ENCODE results near the gene FAM222B. TPM values are rescaled to one million over a fixed set of nuclear protein-coding genes. Genes with fewer than 3 reads are reported as not detected.
"Not testable (repeated sequence)": the region's sequence is repeated elsewhere in the genome, so short reads cannot be mapped to it uniquely, and the experiment has no call there.

Gene FAM222B
- polyA plus RNA-seq, 1 experiment: 8.3 TPM

DNA sequence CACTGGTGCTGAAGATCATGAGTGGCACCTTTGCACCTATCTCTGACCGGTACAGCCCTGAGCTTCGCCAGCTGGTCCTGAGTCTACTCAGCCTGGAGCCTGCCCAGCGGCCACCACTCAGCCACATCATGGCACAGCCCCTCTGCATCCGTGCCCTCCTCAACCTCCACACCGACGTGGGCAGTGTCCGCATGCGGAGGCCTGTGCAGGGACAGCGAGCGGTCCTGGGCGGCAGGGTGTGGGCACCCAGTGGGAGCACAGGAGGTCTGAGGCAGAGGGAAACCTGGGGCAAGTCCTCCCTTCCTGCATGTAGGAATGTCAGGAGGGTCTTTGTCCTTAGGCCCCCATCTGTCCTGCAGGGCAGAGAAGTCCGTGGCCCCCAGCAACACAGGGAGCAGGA lies 105.3 kb downstream of the FAM222B start:
- TF ChIP-seq, protein P1, sequence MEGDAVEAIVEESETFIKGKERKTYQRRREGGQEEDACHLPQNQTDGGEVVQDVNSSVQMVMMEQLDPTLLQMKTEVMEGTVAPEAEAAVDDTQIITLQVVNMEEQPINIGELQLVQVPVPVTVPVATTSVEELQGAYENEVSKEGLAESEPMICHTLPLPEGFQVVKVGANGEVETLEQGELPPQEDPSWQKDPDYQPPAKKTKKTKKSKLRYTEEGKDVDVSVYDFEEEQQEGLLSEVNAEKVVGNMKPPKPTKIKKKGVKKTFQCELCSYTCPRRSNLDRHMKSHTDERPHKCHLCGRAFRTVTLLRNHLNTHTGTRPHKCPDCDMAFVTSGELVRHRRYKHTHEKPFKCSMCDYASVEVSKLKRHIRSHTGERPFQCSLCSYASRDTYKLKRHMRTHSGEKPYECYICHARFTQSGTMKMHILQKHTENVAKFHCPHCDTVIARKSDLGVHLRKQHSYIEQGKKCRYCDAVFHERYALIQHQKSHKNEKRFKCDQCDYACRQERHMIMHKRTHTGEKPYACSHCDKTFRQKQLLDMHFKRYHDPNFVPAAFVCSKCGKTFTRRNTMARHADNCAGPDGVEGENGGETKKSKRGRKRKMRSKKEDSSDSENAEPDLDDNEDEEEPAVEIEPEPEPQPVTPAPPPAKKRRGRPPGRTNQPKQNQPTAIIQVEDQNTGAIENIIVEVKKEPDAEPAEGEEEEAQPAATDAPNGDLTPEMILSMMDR (IDR thresholded peaks at IDR 0.05; ENCODE audit: low read depth, low read length): no peak
- POLR2A ChIA-PET: no interaction called here
- no peak for DNase-seq (ENCODE audit: low read depth, low spot score)
- Histone ChIP-seq H3K9me3 (ENCODE audit: control insufficient read depth, insufficient read depth, low read length) (peaks cover 9% of the 10 kb centered on the region), H3K27ac (ENCODE audit: low read depth, low read length) (no peak overlapping the region), H3K4me3 (ENCODE audit: low read depth, low read length) (no peak overlapping the region), H3K27me3 (ENCODE audit: control insufficient read depth, insufficient read depth, low read length) (no peaks in the 10 kb centered on the region)
- CTCF ChIA-PET: no interaction called here

DNA sequence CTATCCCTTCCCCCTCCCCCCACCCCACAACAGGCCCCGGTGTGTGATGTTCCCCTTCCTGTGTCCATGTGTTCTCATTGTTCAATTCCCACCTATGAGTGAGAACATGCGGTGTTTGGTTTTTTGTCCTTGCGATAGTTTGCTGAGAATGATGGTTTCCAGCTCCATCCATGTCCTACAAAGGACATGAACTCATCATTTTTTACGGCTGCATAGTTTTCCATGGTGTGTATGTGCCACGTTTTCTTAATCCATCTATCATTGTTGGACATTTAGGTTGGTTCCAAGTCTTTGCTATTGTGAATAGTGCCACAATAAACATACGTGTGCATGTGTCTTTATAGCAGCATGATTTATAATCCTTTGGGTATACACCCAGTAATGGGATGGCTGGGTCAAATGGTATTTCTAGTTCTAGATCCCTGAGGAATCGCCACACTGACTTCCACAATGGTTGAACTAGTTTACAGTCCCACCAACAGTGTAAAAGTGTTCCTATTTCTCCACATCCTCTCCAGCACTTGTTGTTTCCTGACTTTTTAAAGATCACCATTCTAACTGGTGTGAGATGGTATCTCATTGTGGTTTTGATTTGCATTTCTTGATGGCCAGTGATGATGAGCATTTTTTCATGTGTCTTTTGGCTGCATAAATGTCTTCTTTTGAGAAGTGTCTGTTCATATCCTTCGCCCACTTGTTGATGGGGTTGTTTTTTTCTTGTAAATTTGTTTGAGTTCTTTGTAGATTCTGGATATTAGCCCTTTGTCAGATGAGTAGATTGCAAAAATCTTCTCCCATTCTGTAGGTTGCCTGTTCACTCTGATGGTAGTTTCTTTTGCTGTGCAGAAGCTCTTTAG lies 106.4 kb downstream of the FAM222B start:
- ChIA-PET CTCF (interaction anchor here (1.0 kb wide), 1 partner anchor 14 kb away, joined by 3 read pairs; no protein-coding TSS in a partner anchor), POLR2A (interaction anchor here (1.0 kb wide), 1 partner anchor 17 kb away, joined by 3 read pairs; the partner anchor contains the start of gene RPL23A)
- H3K9me3 ChIP-seq (ENCODE audit: control insufficient read depth, insufficient read depth, low read length); H3K27ac ChIP-seq (ENCODE audit: low read depth, low read length); DNase-seq (ENCODE audit: low read depth, low spot score); H3K27me3 ChIP-seq (ENCODE audit: control insufficient read depth, insufficient read depth, low read length); H3K4me3 ChIP-seq (ENCODE audit: low read depth, low read length): not testable (repeated sequence)

DNA sequence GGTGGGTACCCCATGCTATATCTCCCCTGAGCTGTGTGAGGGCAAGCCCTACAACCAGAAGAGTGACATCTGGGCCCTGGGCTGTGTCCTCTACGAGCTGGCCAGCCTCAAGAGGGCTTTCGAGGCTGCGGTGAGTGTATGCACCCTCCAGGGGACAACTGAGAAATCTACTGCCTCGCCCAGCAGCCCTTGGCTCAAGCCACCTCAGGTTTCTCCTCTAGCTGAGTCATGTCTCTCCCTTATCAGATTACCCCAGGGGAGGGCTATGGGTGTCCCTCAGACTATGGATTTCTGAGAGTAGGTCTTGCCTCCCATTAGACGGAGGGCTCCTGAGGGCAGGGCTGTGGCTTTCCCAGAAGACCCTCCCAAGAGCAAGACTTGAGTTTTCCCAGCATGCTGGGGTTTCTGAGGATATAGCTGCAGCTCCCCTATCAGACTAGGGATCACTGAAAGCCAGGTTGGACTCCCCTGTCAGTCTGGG lies 107.3 kb downstream of the FAM222B start:
- Histone ChIP-seq H3K27ac (ENCODE audit: low read depth, low read length) (no peak overlapping the region), H3K9me3 (ENCODE audit: control insufficient read depth, insufficient read depth, low read length) (peaks cover 7% of the 10 kb centered on the region), H3K27me3 (ENCODE audit: control insufficient read depth, insufficient read depth, low read length) (no peaks in the 10 kb centered on the region), H3K4me3 (ENCODE audit: low read depth, low read length) (no peak overlapping the region)
- POLR2A ChIA-PET: interaction anchor here (1.0 to 1.1 kb wide), 2 partner anchors 10 to 16 kb away, joined by 3 read pairs; partner anchors contain the start of gene RPL23A
- TF ChIP-seq, protein P1 (IDR thresholded peaks at IDR 0.05; ENCODE audit: low read depth, low read length): no peak
- DNase-seq (ENCODE audit: low read depth, low spot score): no peak
- CTCF ChIA-PET: interaction anchor here (1.0 kb wide), 1 partner anchor 15 kb away, joined by 3 read pairs; no protein-coding TSS in a partner anchor

DNA sequence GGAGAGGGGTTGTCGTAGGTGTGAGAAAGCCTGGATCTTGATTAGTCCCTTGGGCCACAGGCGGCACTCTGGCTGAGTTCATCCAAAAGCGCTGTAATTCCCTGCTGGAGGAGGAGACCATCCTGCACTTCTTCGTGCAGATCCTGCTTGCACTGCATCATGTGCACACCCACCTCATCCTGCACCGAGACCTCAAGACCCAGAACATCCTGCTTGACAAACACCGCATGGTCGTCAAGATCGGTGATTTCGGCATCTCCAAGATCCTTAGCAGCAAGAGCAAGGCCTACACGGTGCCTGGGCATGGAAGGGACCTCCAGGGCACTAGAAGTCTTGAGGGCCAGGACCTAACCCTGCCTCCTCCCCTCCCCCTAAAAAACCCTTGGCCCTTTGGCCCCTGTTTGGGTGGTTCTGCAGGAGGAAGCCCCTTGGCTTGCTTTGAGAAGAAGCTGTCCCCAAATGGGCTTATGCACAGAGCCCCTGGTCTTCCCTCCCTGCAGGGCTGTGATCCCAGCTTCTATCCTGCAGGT lies 107.8 kb downstream of the FAM222B start:
- ChIA-PET POLR2A (interaction anchor here (1.1 kb wide), 1 partner anchor 9 kb away, joined by 3 read pairs; no protein-coding TSS in a partner anchor), CTCF (interaction anchor here (1.0 kb wide), 1 partner anchor 15 kb away, joined by 3 read pairs; no protein-coding TSS in a partner anchor)
- Histone ChIP-seq H3K4me3 (ENCODE audit: low read depth, low read length) (no peak overlapping the region), H3K27ac (ENCODE audit: low read depth, low read length) (no peak overlapping the region), H3K27me3 (ENCODE audit: control insufficient read depth, insufficient read depth, low read length) (no peaks in the 10 kb centered on the region), H3K9me3 (ENCODE audit: control insufficient read depth, insufficient read depth, low read length) (peaks cover 5% of the 10 kb centered on the region)
- DNase-seq (ENCODE audit: low read depth, low spot score): no peak
- TF ChIP-seq, protein P1 (IDR thresholded peaks at IDR 0.05; ENCODE audit: low read depth, low read length): no peak

DNA sequence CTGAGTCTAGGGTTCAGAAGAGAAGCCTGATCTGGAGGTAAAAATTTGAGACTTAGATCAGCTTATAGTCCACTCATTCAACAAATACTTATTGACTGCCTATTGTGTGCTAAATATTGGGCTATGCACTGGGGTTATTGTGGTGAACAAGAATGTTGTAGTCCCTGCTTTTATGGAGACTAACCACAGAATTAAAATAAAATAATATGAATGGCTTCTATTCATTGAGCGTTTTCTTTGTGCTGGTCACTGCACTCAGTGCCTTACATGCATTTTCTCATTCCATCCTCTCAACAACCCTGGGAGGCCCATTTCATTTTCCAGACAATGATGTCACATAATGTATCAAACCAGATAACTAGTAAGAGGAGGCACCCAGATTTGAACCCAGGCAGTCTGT lies 109.2 kb downstream of the FAM222B start:
- Histone ChIP-seq H3K9me3 (ENCODE audit: control insufficient read depth, insufficient read depth, low read length) (peaks cover 5% of the 10 kb centered on the region), H3K27ac (ENCODE audit: low read depth, low read length) (no peak overlapping the region), H3K27me3 (ENCODE audit: control insufficient read depth, insufficient read depth, low read length) (no peaks in the 10 kb centered on the region), H3K4me3 (ENCODE audit: low read depth, low read length) (no peak overlapping the region)
- TF ChIP-seq, protein P1 (IDR thresholded peaks at IDR 0.05; ENCODE audit: low read depth, low read length): no peak
- DNase-seq (ENCODE audit: low read depth, low spot score): no peak
- POLR2A ChIA-PET: no interaction called here
- CTCF ChIA-PET: no interaction called here
